BLaER1 treated with 17β-estradiol and CSF1 and Interleukin-3, amounts not matched to agents 10 nM and 100 nM (cell line): ENCODE data around the gene GZMM.

Source experiments
- H3K27ac ChIP-seq, 11 experiments: shearing (Covaris generic); formaldehyde crosslinking; 2 replicates each; pipeline ENCODE4 v1.8.1; 2022
- H3K27me3 ChIP-seq, 11 experiments: shearing (Covaris generic); formaldehyde crosslinking; 2 replicates each; pipeline ENCODE4 v1.8.1; 2022
- H3K36me3 ChIP-seq, 11 experiments: shearing (Covaris generic); formaldehyde crosslinking; 2 replicates each; pipeline ENCODE4 v1.8.1; 2022
- H3K4me1 ChIP-seq, 10 experiments: shearing (Covaris generic); formaldehyde crosslinking; 2 replicates each; pipeline ENCODE4 v1.8.1; 2022
- H3K4me2 ChIP-seq, 11 experiments: shearing (Covaris generic); formaldehyde crosslinking; 2 replicates each; pipeline ENCODE4 v1.8.1; 2022
- H3K4me3 ChIP-seq, 10 experiments: shearing (Covaris generic); formaldehyde crosslinking; 2 replicates each; pipeline ENCODE4 v1.8.1; 2022
- H3K9ac ChIP-seq, 11 experiments: shearing (Covaris generic); formaldehyde crosslinking; 2 replicates each; pipeline ENCODE4 v1.8.1; 2022
- H3K9me3 ChIP-seq, 11 experiments: shearing (Covaris generic); formaldehyde crosslinking; replicated peaks in 1 of 11; 2 replicates each; pipeline ENCODE4 v1.8.1; 2022
- H4K20me1 ChIP-seq, 11 experiments: shearing (Covaris generic); formaldehyde crosslinking; 2 replicates each; pipeline ENCODE4 v1.8.1; 2022
- Cebpa-rat ChIP-seq, 11 experiments: shearing (Covaris generic); IDR thresholded peaks; 2 replicates each; pipeline ENCODE4 v1.8.1; 2022

The GZMM gene

GRCh38 chr19:577439-578392 is 33.9 kb downstream of the GZMM start:
- Histone ChIP-seq H3K27ac (peak overlapping the region in 8 of 11 experiments; percentile 2 to 41 (median 26); a peak in 9 of 22 replicates), H3K9me3 (no peaks in the 10 kb centered on the region), H4K20me1 (peaks cover 88 to 98% (median 96%) of the 10 kb centered on the region in 11 experiments), H3K9ac (peak overlapping the region; percentile 28 to 98 (median 49); a peak in 13 of 22 replicates), H3K36me3 (peaks cover 47 to 69% (median 60%) of the 10 kb centered on the region in 11 experiments), H3K4me1 (peaks cover 38 to 51% (median 46%) of the 10 kb centered on the region in 10 experiments), H3K27me3 (no peaks in the 10 kb centered on the region), H3K4me2 (peak overlapping the region in 8 of 11 experiments; percentile 77 to 100 (median 98); a peak in 15 of 22 replicates), H3K4me3 (no peak overlapping the region)
- no peak for TF ChIP-seq Cebpa-rat (IDR thresholded peaks at IDR 0.05)

- TF ChIP-seq Cebpa-rat (IDR thresholded peaks at IDR 0.05) = no peak
- H3K27me3 ChIP-seq = no peaks in the 10 kb centered on the region
- peak overlapping the region in 4 of 11 experiments; percentile 9 to 33 (median 22); a peak in 3 of 22 replicates for H3K9ac ChIP-seq
- peaks cover 36 to 47% (median 38%) of the 10 kb centered on the region in 10 experiments for H3K4me1 ChIP-seq
- no peak overlapping the region for H3K4me3 ChIP-seq
- H4K20me1 ChIP-seq = peaks cover 95 to 98% (median 96%) of the 10 kb centered on the region in 11 experiments
- H3K9me3 ChIP-seq = no peaks in the 10 kb centered on the region
- H3K27ac ChIP-seq = no peak overlapping the region; a peak in 1 of 22 replicates
- peaks cover 56 to 82% (median 71%) of the 10 kb centered on the region in 11 experiments for H3K36me3 ChIP-seq
- H3K4me2 ChIP-seq = no peak overlapping the region
Observed at GRCh38 chr19:579111-579841, 35.4 kb downstream of the GZMM start.

- H4K20me1 ChIP-seq = peaks cover 91 to 98% (median 96%) of the 10 kb centered on the region in 11 experiments
Observed at GRCh38 chr19:579842-580155, 35.9 kb downstream of the GZMM start.

GRCh38 chr19:580274-580835 is 36.5 kb downstream of the GZMM start:
- TF ChIP-seq Cebpa-rat (IDR thresholded peaks at IDR 0.05) = no peak
- Histone ChIP-seq H3K9ac (no peak overlapping the region), H3K9me3 (no peaks in the 10 kb centered on the region), H3K36me3 (peaks cover 56 to 82% (median 71%) of the 10 kb centered on the region in 11 experiments), H3K4me3 (no peak overlapping the region), H4K20me1 (peaks cover 85 to 98% (median 96%) of the 10 kb centered on the region in 11 experiments), H3K27ac (no peak overlapping the region), H3K4me2 (no peak overlapping the region), H3K27me3 (no peaks in the 10 kb centered on the region), H3K4me1 (peaks cover 26 to 36% (median 30%) of the 10 kb centered on the region in 10 experiments)

More at GRCh38 chr19:579842-580155, 35.9 kb downstream of the GZMM start:
- no peak for TF ChIP-seq Cebpa-rat (IDR thresholded peaks at IDR 0.05)
- H3K9me3 ChIP-seq = no peaks in the 10 kb centered on the region
- no peak overlapping the region for H3K4me2 ChIP-seq
- H3K36me3 ChIP-seq = peaks cover 56 to 82% (median 71%) of the 10 kb centered on the region in 11 experiments
- H3K4me3 ChIP-seq = no peak overlapping the region
- no peak overlapping the region; a peak in 1 of 22 replicates for H3K27ac ChIP-seq
- 0 out of 22 replicates have a peak overlapping the region, but pooled peaks of 2 of the 11 experiments have one; percentile 9 to 13 for H3K9ac ChIP-seq
- H3K4me1 ChIP-seq = peaks cover 31 to 41% (median 34%) of the 10 kb centered on the region in 10 experiments
- H3K27me3 ChIP-seq = no peaks in the 10 kb centered on the region

- Histone ChIP-seq H3K9ac (peak overlapping the region in 2 of 11 experiments; percentile 5 to 16; a peak in 1 of 22 replicates), H3K36me3 (peaks cover 56 to 73% (median 69%) of the 10 kb centered on the region in 11 experiments), H4K20me1 (peaks cover 74 to 98% (median 94%) of the 10 kb centered on the region in 11 experiments), H3K4me3 (no peak overlapping the region), H3K27ac (no peak overlapping the region), H3K4me1 (peaks cover 14 to 24% (median 19%) of the 10 kb centered on the region in 10 experiments), H3K4me2 (no peak overlapping the region), H3K9me3 (no peaks in the 10 kb centered on the region), H3K27me3 (peaks cover 0 to 7% (median 0%) of the 10 kb centered on the region in 11 experiments; a peak in 4 of 22 replicates)
- no peak for TF ChIP-seq Cebpa-rat (IDR thresholded peaks at IDR 0.05)
Observed at GRCh38 chr19:581399-582111, 37.7 kb downstream of the GZMM start.

GRCh38 chr19:582497-583197 is 38.8 kb downstream of the GZMM start:
- peaks cover 63 to 98% (median 86%) of the 10 kb centered on the region in 11 experiments for H4K20me1 ChIP-seq
- peaks cover 4 to 15% (median 11%) of the 10 kb centered on the region in 10 experiments for H3K4me1 ChIP-seq
- no peak for TF ChIP-seq Cebpa-rat (IDR thresholded peaks at IDR 0.05)
- peaks cover 1 to 17% (median 5%) of the 10 kb centered on the region in 11 experiments; a peak in 21 of 22 replicates for H3K27me3 ChIP-seq
- no peak overlapping the region for H3K4me3 ChIP-seq
- no peaks in the 10 kb centered on the region for H3K9me3 ChIP-seq
- peaks cover 50 to 63% (median 59%) of the 10 kb centered on the region in 11 experiments for H3K36me3 ChIP-seq
- no peak overlapping the region for H3K27ac ChIP-seq
- H3K4me2 ChIP-seq = no peak overlapping the region
- no peak overlapping the region for H3K9ac ChIP-seq

GRCh38 chr19:583198-583967 is 39.5 kb downstream of the GZMM start:
- Histone ChIP-seq H3K4me2 (peak overlapping the region in 1 of 11 experiments; percentile 25; a peak in 1 of 22 replicates), H4K20me1 (peaks cover 56 to 98% (median 86%) of the 10 kb centered on the region in 11 experiments), H3K27ac (no peak overlapping the region), H3K27me3 (peaks cover 8 to 24% (median 12%) of the 10 kb centered on the region in 11 experiments), H3K9ac (0 out of 22 replicates have a peak overlapping the region, but pooled peaks of 1 of the 11 experiments have one; percentile 15), H3K36me3 (peaks cover 43 to 55% (median 52%) of the 10 kb centered on the region in 11 experiments), H3K9me3 (no peaks in the 10 kb centered on the region), H3K4me3 (no peak overlapping the region), H3K4me1 (peaks cover 7 to 19% (median 14%) of the 10 kb centered on the region in 10 experiments; a peak in 19 of 20 replicates)
- TF ChIP-seq Cebpa-rat (IDR thresholded peaks at IDR 0.05) = no peak
